ENCODE data around the gene TAF11L10. TPM values are rescaled to one million over a fixed set of nuclear protein-coding genes. Genes with fewer than 3 reads are reported as not detected.
"Not testable (repeated sequence)": the region's sequence is repeated elsewhere in the genome, so short reads cannot be mapped to it uniquely, and the experiment has no call there.

TAF11L10 gene
- polyA plus RNA-seq = not detected

GRCh38 chr5:17597728-17598127, at the start of gene TAF11L10:
TSS of gene TAF11L10 (minus strand) at chr5:17597828.
- no CpG with 5 or more reads among the region's 15 CpGs for WGBS, 2 donors
- H3K36me3 ChIP-seq (ENCODE audit: control insufficient read depth in 2 of 2, insufficient read depth in 2 of 2, low read length in 1 of 2); H3K4me3 ChIP-seq (ENCODE audit: low read depth in 1 of 2, low read length in 2 of 2); H3K27ac ChIP-seq (ENCODE audit: low read depth in 2 of 2, low read length in 1 of 2); H3K9me3 ChIP-seq (ENCODE audit: control insufficient read depth in 2 of 2, insufficient read depth in 1 of 2, low read depth in 1 of 2, low read length in 1 of 2); H3K4me1 ChIP-seq (ENCODE audit: control insufficient read depth in 2 of 2, insufficient read depth in 2 of 2, low read length in 1 of 2); H3K27me3 ChIP-seq (ENCODE audit: control insufficient read depth in 1 of 2, insufficient read depth in 2 of 2, low read length in 2 of 2): not testable (repeated sequence)

GRCh38 chr5:17634160-17634559, 36.5 kb upstream of the TAF11L10 start, which contains the start of gene TAF11L14:
TSS of gene TAF11L14 (plus strand) at chr5:17634460.
- 84 to 88% methylated on average over 5 of the region's 5 CpGs for WGBS, 2 donors
- H3K4me3 ChIP-seq (ENCODE audit: low read depth in 1 of 2, low read length in 2 of 2) = no peak within 1 kb of the TSS
- no peaks in the 10 kb centered on the region for H3K4me1 ChIP-seq (ENCODE audit: control insufficient read depth in 2 of 2, insufficient read depth in 2 of 2, low read length in 1 of 2)
- no peaks in the 10 kb centered on the region for H3K27me3 ChIP-seq (ENCODE audit: control insufficient read depth in 1 of 2, insufficient read depth in 2 of 2, low read length in 2 of 2)
- H3K27ac ChIP-seq (ENCODE audit: low read depth in 2 of 2, low read length in 1 of 2) = no peak within 1 kb of the TSS
- H3K36me3 ChIP-seq (ENCODE audit: control insufficient read depth in 2 of 2, insufficient read depth in 2 of 2, low read length in 1 of 2) = no peaks in the 10 kb centered on the region
- H3K9me3 ChIP-seq (ENCODE audit: control insufficient read depth in 2 of 2, insufficient read depth in 1 of 2, low read depth in 1 of 2, low read length in 1 of 2) = no peaks in the 10 kb centered on the region

- not testable (repeated sequence) for H3K27me3 ChIP-seq (ENCODE audit: control insufficient read depth in 1 of 2, insufficient read depth in 2 of 2, low read length in 2 of 2); H3K4me1 ChIP-seq (ENCODE audit: control insufficient read depth in 2 of 2, insufficient read depth in 2 of 2, low read length in 1 of 2); H3K4me3 ChIP-seq (ENCODE audit: low read depth in 1 of 2, low read length in 2 of 2); H3K9me3 ChIP-seq (ENCODE audit: control insufficient read depth in 2 of 2, insufficient read depth in 1 of 2, low read depth in 1 of 2, low read length in 1 of 2); H3K36me3 ChIP-seq (ENCODE audit: control insufficient read depth in 2 of 2, insufficient read depth in 2 of 2, low read length in 1 of 2); H3K27ac ChIP-seq (ENCODE audit: low read depth in 2 of 2, low read length in 1 of 2)
- WGBS, 2 donors = 76 to 87% methylated on average over 9 of the region's 12 CpGs
Observed at GRCh38 chr5:17631788-17632187, 34.2 kb upstream of the TAF11L10 start, which contains the start of gene TAF11L13. TSS of gene TAF11L13 (plus strand) at chr5:17632088.

- H3K9me3 ChIP-seq (ENCODE audit: control insufficient read depth in 2 of 2, insufficient read depth in 1 of 2, low read depth in 1 of 2, low read length in 1 of 2) = peaks cover 0 to 2% of the 10 kb centered on the region in 2 donors
- no peaks in the 10 kb centered on the region for H3K27me3 ChIP-seq (ENCODE audit: control insufficient read depth in 1 of 2, insufficient read depth in 2 of 2, low read length in 2 of 2)
- no peaks in the 10 kb centered on the region for H3K36me3 ChIP-seq (ENCODE audit: control insufficient read depth in 2 of 2, insufficient read depth in 2 of 2, low read length in 1 of 2)
- H3K4me3 ChIP-seq (ENCODE audit: low read depth in 1 of 2, low read length in 2 of 2) = no peak overlapping the region
- no peak overlapping the region for H3K27ac ChIP-seq (ENCODE audit: low read depth in 2 of 2, low read length in 1 of 2)
- whole genome bisulfite sequencing, 2 donors = 86 to 91% methylated on average over 11 of the region's 11 CpGs
- no peaks in the 10 kb centered on the region for H3K4me1 ChIP-seq (ENCODE audit: control insufficient read depth in 2 of 2, insufficient read depth in 2 of 2, low read length in 1 of 2)
Observed at GRCh38 chr5:17625686-17626085, 28.1 kb upstream of the TAF11L10 start.

- 85 to 87% methylated on average over 17 of the region's 17 CpGs for WGBS, 2 donors
- peaks cover 0 to 2% of the 10 kb centered on the region in 2 donors for H3K9me3 ChIP-seq (ENCODE audit: control insufficient read depth in 2 of 2, insufficient read depth in 1 of 2, low read depth in 1 of 2, low read length in 1 of 2)
- H3K4me1 ChIP-seq (ENCODE audit: control insufficient read depth in 2 of 2, insufficient read depth in 2 of 2, low read length in 1 of 2) = no peaks in the 10 kb centered on the region
Observed at GRCh38 chr5:17620627-17621026, 23.0 kb upstream of the TAF11L10 start.

GRCh38 chr5:17619354-17619753, 21.7 kb upstream of the TAF11L10 start:
- H3K27me3 ChIP-seq (ENCODE audit: control insufficient read depth in 1 of 2, insufficient read depth in 2 of 2, low read length in 2 of 2) = no peaks in the 10 kb centered on the region
- H3K27ac ChIP-seq (ENCODE audit: low read depth in 2 of 2, low read length in 1 of 2) = no peak overlapping the region
- H3K4me1 ChIP-seq (ENCODE audit: control insufficient read depth in 2 of 2, insufficient read depth in 2 of 2, low read length in 1 of 2) = no peaks in the 10 kb centered on the region
- no peak overlapping the region for H3K4me3 ChIP-seq (ENCODE audit: low read depth in 1 of 2, low read length in 2 of 2)
- 57 to 67% methylated on average over 3 of the region's 3 CpGs for WGBS, 2 donors
- no peaks in the 10 kb centered on the region for H3K36me3 ChIP-seq (ENCODE audit: control insufficient read depth in 2 of 2, insufficient read depth in 2 of 2, low read length in 1 of 2)
- H3K9me3 ChIP-seq (ENCODE audit: control insufficient read depth in 2 of 2, insufficient read depth in 1 of 2, low read depth in 1 of 2, low read length in 1 of 2) = peaks cover 0 to 2% of the 10 kb centered on the region in 2 donors

More at GRCh38 chr5:17620627-17621026, 23.0 kb upstream of the TAF11L10 start:
- Histone ChIP-seq H3K4me3 (ENCODE audit: low read depth in 1 of 2, low read length in 2 of 2) (no peak overlapping the region), H3K36me3 (ENCODE audit: control insufficient read depth in 2 of 2, insufficient read depth in 2 of 2, low read length in 1 of 2) (no peaks in the 10 kb centered on the region), H3K27me3 (ENCODE audit: control insufficient read depth in 1 of 2, insufficient read depth in 2 of 2, low read length in 2 of 2) (no peaks in the 10 kb centered on the region), H3K27ac (ENCODE audit: low read depth in 2 of 2, low read length in 1 of 2) (no peak overlapping the region)

GRCh38 chr5:17614872-17615605, 17.4 kb upstream of the TAF11L10 start:
- no peaks in the 10 kb centered on the region for H3K9me3 ChIP-seq (ENCODE audit: control insufficient read depth in 2 of 2, insufficient read depth in 1 of 2, low read depth in 1 of 2, low read length in 1 of 2)
- H3K4me1 ChIP-seq (ENCODE audit: control insufficient read depth in 2 of 2, insufficient read depth in 2 of 2, low read length in 1 of 2) = no peaks in the 10 kb centered on the region
- no peaks in the 10 kb centered on the region for H3K36me3 ChIP-seq (ENCODE audit: control insufficient read depth in 2 of 2, insufficient read depth in 2 of 2, low read length in 1 of 2)
- no peaks in the 10 kb centered on the region for H3K27me3 ChIP-seq (ENCODE audit: control insufficient read depth in 1 of 2, insufficient read depth in 2 of 2, low read length in 2 of 2)
- H3K4me3 ChIP-seq (ENCODE audit: low read depth in 1 of 2, low read length in 2 of 2) = no peak overlapping the region
- H3K27ac ChIP-seq (ENCODE audit: low read depth in 2 of 2, low read length in 1 of 2) = no peak overlapping the region
- 93% methylated on average over 17 of the region's 17 CpGs for WGBS, 2 donors

- not testable (repeated sequence) for H3K27me3 ChIP-seq (ENCODE audit: control insufficient read depth in 1 of 2, insufficient read depth in 2 of 2, low read length in 2 of 2); H3K9me3 ChIP-seq (ENCODE audit: control insufficient read depth in 2 of 2, insufficient read depth in 1 of 2, low read depth in 1 of 2, low read length in 1 of 2); H3K4me3 ChIP-seq (ENCODE audit: low read depth in 1 of 2, low read length in 2 of 2); H3K4me1 ChIP-seq (ENCODE audit: control insufficient read depth in 2 of 2, insufficient read depth in 2 of 2, low read length in 1 of 2); H3K27ac ChIP-seq (ENCODE audit: low read depth in 2 of 2, low read length in 1 of 2); H3K36me3 ChIP-seq (ENCODE audit: control insufficient read depth in 2 of 2, insufficient read depth in 2 of 2, low read length in 1 of 2)
- WGBS, 2 donors = 73 to 78% methylated on average over 2 of the region's 2 CpGs
Observed at GRCh38 chr5:17610092-17610491, 12.5 kb upstream of the TAF11L10 start, which contains the start of gene TAF11L12. TSS of gene TAF11L12 (plus strand) at chr5:17610392.

GRCh38 chr5:17607461-17607860, 9.8 kb upstream of the TAF11L10 start:
- H3K4me3 ChIP-seq (ENCODE audit: low read depth in 1 of 2, low read length in 2 of 2); H3K4me1 ChIP-seq (ENCODE audit: control insufficient read depth in 2 of 2, insufficient read depth in 2 of 2, low read length in 1 of 2); H3K27ac ChIP-seq (ENCODE audit: low read depth in 2 of 2, low read length in 1 of 2); H3K9me3 ChIP-seq (ENCODE audit: control insufficient read depth in 2 of 2, insufficient read depth in 1 of 2, low read depth in 1 of 2, low read length in 1 of 2); H3K36me3 ChIP-seq (ENCODE audit: control insufficient read depth in 2 of 2, insufficient read depth in 2 of 2, low read length in 1 of 2); H3K27me3 ChIP-seq (ENCODE audit: control insufficient read depth in 1 of 2, insufficient read depth in 2 of 2, low read length in 2 of 2): not testable (repeated sequence)
- WGBS, 2 donors = 84 to 90% methylated on average over 4 of the region's 4 CpGs

GRCh38 chr5:17604951-17605350, 7.3 kb upstream of the TAF11L10 start:
- no peaks in the 10 kb centered on the region for H3K4me1 ChIP-seq (ENCODE audit: control insufficient read depth in 2 of 2, insufficient read depth in 2 of 2, low read length in 1 of 2)
- H3K27ac ChIP-seq (ENCODE audit: low read depth in 2 of 2, low read length in 1 of 2) = no peak overlapping the region
- no peak overlapping the region for H3K4me3 ChIP-seq (ENCODE audit: low read depth in 1 of 2, low read length in 2 of 2)
- no peaks in the 10 kb centered on the region for H3K9me3 ChIP-seq (ENCODE audit: control insufficient read depth in 2 of 2, insufficient read depth in 1 of 2, low read depth in 1 of 2, low read length in 1 of 2)
- 91 to 95% methylated on average over 14 of the region's 14 CpGs for WGBS, 2 donors
- H3K27me3 ChIP-seq (ENCODE audit: control insufficient read depth in 1 of 2, insufficient read depth in 2 of 2, low read length in 2 of 2) = no peaks in the 10 kb centered on the region
- H3K36me3 ChIP-seq (ENCODE audit: control insufficient read depth in 2 of 2, insufficient read depth in 2 of 2, low read length in 1 of 2) = no peaks in the 10 kb centered on the region

Measured in esophagus (tissue), 2 donors.